Measurements from ENCODE around the gene ALPK1.
A peak's percentile ranks its signal among the peaks of the same experiment; 100 is the strongest.

Gene ALPK1

DNA sequence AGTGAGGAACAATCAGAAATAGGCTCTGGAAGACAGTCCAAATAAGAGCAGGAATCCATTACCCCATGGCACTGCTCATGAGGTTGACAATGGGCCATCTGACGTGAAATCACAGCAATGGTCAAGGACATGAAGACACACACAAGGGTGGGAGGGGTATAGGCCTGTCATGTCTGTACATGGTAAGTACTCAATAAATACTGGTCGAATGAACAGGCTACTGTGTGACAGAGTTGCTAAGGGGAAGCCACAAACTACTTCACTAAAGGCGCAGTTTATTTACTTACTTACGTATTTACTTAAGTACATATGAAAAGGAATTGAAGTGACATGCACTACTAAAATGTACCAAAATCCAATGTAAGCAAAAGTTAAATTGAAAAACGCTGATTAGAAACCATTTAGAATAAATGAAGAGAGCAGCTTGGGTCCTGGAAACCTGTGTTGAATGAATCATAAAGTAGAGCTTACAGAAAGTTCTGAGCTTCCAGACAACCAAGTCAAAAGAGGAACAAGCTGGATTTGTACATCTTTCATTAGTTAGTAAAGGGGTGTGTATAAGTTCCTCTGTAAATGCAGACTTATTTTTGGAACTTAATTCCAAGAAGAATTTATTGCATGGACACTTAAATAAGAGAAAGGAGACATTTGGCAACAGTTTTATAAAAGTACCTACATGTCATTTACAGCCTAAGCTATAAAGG lies 32.7 kb downstream of the ALPK1 start:
- DNase-seq: no peak

DNA sequence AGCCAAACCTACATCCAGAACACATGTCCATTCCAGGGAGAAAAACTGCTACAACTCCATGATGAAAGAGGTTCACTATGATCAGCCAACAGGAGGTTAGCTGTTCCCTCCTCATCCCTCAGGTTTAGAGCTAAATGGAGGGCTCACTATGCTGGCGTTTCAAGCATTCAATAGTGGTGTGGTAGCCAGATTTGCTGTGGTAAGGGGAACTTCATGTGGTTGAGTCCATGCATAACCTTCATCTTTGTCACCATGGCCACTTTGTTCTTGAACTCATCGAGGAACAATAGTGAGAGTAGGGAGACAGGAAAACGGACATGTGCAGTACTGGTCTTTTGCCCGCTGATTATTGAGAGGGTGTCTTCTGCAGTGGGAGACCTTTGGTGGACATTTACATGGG lies 33.8 kb downstream of the ALPK1 start:
- DNase-seq: no peak

DNA sequence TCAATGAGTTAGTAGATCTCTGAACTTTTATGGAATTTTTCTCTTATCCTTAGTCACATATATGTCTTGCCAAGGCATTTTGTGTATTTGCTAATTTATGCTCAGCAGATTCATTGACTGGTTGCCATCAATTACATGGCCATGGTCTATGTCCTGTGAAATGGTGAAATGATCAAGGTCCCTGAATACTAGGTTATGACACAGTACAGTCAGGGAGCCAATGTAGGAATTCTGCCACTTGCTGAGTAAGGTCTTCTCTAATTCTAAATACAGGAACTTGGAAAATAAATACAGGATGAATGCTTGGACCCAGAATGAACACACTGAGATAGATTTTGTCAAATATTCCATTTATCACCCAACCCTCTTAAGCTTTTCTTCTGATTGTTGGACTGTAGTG lies 35.2 kb downstream of the ALPK1 start:
- DNase-seq: no peak

DNA sequence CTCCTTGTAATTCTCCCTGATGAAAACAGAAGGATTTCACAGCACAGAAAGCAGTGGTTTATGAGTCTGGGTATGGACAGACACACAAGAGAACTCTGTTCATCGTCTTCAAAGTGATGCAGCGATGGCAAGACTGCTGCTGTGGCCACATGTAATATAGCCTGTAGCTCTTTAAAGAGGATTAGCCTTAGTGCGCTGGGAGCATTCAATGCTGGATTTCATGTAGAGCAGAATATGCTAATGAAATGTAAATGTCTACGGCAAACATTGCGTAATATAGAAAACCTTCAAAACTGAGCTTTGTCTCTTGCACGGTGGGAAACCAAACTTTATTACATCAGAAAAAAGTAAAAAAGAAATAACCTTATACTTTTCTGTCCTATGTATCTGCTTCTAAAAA lies 42.9 kb downstream of the ALPK1 start:
- no peak for DNase-seq

DNA sequence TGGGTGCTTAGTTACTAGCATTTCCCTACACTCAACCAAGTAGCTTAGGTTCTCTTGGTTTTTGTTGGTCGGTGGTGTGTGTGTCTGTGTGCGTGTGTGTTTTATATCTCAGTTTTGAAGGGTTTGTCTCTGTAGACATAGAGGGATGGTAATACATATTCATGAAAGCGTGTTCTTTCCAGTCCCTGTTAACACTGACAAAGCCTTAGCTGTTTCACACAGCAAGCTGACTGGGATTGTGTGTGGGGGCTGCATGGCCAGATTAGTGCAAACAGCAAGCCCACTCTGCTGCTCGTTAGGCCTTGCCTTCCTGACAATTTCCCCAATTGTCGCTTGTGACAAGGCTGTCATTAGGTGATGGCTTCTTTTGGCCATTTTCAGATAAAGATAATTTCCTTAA lies 43.9 kb downstream of the ALPK1 start:
- no peak for DNase-seq

DNA sequence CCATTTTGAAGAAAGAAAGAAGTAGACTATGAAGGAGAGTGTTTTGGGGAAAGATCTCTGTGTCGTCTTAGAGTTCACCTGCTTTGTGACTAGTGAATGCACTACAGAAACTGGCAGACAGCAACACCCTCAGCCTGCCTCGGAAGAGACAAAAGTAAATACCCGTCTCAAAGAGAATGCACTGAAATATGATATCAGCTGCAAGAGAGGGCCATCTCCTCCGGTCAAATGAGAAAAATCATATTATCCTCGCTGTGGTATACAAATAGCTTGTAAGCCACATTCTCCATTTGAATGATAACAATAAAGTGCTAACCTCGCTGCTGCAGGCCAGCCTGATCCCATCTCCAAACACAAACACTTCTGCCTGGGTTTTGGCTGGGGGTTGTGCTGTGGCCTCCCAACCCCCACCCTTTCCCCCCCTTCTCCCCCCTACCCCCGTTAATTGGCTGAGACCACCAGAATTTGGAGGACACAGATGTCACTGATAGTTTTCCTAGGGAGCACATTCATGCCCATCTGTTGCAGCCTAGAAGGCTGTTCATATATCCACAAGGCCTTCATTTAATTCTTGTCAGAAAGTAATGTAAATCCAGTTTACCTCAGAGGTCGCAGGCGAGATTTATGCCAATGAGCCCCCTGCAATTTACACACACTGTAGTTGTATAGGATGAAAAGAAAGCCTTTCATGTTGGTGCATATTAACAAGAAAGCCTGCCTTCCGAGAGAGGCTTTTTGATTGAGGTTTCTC lies 46.3 kb downstream of the ALPK1 start:
- peak; percentile 5 for DNase-seq

DNA sequence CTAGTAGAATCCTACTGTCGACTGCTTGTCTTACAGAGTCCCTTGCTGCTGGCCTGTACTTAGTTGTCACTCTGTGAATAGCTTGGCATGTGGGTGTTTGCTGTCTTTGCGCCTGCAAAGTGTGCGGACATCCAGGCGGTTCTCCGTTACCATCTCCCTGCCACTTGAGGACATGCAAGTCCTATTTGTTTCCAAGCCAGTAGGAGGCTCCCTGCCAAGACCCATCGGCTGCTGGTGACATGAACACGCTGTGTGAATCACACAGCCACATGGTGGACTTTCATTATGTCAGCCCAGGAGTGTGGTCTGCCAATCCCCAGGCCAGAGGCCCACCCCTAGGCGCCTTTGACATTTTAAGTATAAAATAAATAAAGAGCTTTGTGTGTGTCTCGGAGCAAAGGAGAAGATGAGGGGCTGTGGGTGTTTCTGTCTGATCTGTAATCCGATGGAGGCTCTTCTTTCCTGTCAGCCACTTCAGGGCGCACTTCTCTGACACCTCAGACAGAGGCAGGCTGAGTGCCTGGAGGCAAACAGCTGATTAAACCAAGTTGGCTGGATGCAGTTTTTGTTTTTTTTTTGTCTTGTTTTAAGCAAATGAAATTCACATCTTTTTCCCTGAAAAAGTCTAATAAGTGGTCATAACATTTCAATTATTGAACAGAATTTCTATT lies 51.5 kb downstream of the ALPK1 start:
- DNase-seq: peak; percentile 68

- no peak for DNase-seq
Observed at GRCh38 chr4:112352736-112353135, 55.6 kb downstream of the ALPK1 start.

DNA sequence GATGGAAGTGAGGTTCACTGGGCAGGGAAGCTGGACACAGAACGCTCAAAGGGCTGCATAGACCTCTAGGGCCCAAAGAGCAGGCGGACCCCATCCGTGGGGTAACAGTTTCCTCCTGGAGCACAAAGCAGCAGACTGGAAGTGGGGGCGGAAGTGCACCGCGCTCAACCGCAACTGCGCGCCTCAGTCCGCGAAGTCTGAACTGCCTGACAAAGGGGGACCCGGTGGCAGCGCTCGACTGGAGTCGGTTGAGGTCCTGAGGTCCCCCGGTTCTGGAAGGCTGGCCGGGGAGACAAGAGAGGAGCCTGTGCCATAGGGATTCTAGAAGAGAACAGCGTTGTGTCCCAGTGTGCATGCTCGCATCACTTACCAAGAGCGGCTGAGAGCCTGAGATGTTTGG lies 58.5 kb downstream of the ALPK1 start:
- no peak for DNase-seq

GRCh38 chr4:112357453-112357852 lies 60.3 kb downstream of the ALPK1 start:
- no peak for DNase-seq

GRCh38 chr4:112357897-112358296 lies 60.7 kb downstream of the ALPK1 start:
- DNase-seq: no peak

- no peak for DNase-seq
Observed at GRCh38 chr4:112358415-112358814, 61.2 kb downstream of the ALPK1 start.

- no peak for DNase-seq
Observed at GRCh38 chr4:112358952-112359749, 62.0 kb downstream of the ALPK1 start.

GRCh38 chr4:112361181-112361791 lies 64.1 kb downstream of the ALPK1 start:
- no peak for DNase-seq

- no peak for DNase-seq
Observed at GRCh38 chr4:112370466-112370865, 73.3 kb downstream of the ALPK1 start.

- no peak for DNase-seq
Observed at GRCh38 chr4:112371361-112371760, 74.2 kb downstream of the ALPK1 start.

- no peak for DNase-seq
Observed at GRCh38 chr4:112374850-112375249, 77.7 kb downstream of the ALPK1 start.

DNA sequence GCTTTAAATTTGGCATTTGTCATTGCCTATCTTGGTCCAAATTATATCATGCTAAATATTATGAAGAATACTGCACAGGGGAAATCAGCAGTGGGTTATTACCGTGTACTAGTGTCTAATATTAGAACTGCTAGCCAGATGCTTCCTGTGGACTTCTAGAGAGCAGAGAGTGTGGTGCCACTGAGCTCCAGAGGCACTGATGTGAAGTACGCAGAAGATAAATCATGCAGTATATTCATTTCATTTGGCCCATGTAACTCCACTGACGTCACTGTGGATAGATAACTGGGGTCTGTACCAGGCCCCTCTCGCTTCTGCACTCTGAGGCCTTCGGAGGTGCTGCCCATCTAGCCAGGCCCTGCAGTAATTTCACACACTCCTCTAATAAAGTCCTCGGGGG lies 80.0 kb downstream of the ALPK1 start:
- no peak for DNase-seq

- DNase-seq: peak; percentile 36
Observed at GRCh38 chr4:112377594-112378242, 80.5 kb downstream of the ALPK1 start.

DNA sequence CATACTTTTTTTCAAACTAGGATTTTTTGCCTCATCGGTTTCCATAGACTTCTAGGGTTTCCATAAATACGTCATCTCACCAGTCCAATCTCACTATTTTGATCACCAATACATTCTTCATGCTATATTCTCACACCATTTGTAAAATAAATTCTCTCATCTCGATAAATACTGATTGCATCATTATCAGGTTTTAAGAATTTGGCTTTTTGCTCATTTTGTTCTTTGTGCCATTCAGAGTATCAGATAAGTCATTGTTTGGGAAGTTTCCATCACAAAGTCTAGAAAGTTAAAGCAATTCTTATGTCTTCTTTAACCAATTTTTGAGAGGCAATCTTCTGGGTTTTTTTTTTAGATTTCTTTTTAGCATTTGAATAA lies 81.1 kb downstream of the ALPK1 start:
- no peak for DNase-seq

DNA sequence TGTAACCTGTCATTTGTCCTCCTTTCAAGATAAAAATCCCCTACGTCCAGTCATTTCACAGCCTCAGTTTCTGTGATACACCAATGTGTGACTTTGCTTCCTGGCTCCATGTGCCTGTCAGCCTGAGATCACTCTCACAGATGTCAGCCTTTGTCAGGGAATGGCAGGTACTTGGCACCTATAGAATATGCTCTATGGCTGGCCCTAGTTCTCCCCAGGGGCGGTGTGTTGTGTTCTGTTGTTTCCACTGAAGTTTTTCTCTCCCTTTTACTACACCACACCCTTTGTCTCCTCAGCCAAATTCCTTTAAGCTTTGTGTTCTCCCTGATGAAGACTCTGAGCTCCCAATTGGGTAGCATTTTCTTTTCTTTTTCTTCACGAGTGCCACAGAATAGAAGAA lies 81.7 kb downstream of the ALPK1 start:
- DNase-seq: no peak

DNA sequence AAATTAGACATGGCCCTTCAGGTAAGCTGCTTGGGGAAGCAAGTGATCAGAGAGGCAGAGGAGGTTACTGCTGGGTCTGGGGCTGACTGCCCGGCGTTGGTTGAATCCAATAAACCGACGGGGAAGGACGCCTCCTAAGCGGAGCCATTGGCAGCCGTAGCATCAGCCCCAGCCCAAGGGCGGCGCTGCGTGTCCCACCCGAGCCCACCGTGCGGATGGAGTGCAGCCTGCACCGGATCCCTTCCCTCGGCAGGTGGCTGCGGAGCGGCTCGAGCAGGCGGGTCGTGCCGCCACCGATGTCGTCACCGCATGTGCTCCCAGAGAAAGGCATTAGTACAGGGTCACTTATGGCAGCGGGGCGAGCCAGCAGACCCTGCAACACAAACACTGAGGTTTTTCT lies 82.1 kb downstream of the ALPK1 start:
- no peak for DNase-seq
